Vagina (tissue), 2 donors: ENCODE measurements around the gene SNRK. TPM values are rescaled to one million over a fixed set of nuclear protein-coding genes. Genes with fewer than 3 reads are reported as not detected.

ENCODE experiments used
- DNase-seq, 2 donors: peaks; one replicate each; pipeline ENCODE4 v3.0.0-alpha.2; 2017; ENCODE audit errors: extremely low spot score in 2 of 2
- H3K27ac ChIP-seq: fragments of 200-600 bp; sonication (generic); one replicate; pipeline ENCODE4 v1.5.1; 2019
- H3K27me3 ChIP-seq: fragments of 200-600 bp; sonication (generic); one replicate; pipeline ENCODE4 v1.5.1; 2019
- H3K36me3 ChIP-seq, 2 donors: fragments of 200-600 bp; sonication (generic); one replicate each; pipeline ENCODE4 v1.5.1; 2017 to 2019
- H3K4me1 ChIP-seq: fragments of 200-600 bp; sonication (generic); one replicate; pipeline ENCODE4 v1.5.1; 2019
- H3K4me3 ChIP-seq, 2 donors: fragments of 200-600 bp; sonication (generic); 1 replicate in 1 of 2; 2 replicates in 1 of 2; pipeline ENCODE4 v1.5.1; 2016 to 2019
- H3K9me3 ChIP-seq: fragments of 200-600 bp; sonication (generic); one replicate; pipeline ENCODE4 v1.5.1; 2019
- POLR2A ChIP-seq, 2 donors: fragments of 450-650 bp; IDR thresholded peaks; one replicate each; pipeline ENCODE4 v1.6.1; 2017; ENCODE audit warnings: antibody characterized with exemption in 2 of 2, mild to moderate bottlenecking in 2 of 2, moderate library complexity in 2 of 2
- POLR2AphosphoS5 ChIP-seq, 2 donors: sonication (generic); formaldehyde crosslinking; IDR thresholded peaks; one replicate each; pipeline ENCODE4 v1.9.0; 2017; ENCODE audit warnings: antibody characterized with exemption in 2 of 2, mild to moderate bottlenecking in 2 of 2, low read depth in 1 of 2; ENCODE audit not compliant: insufficient read depth in 1 of 2
- intact Hi-C: fragments of 100-400 bp; cut with DNase I; formaldehyde crosslinking; loops from one replicate; pipeline ENCODE4 v1.15.1; 2023
- total RNA-seq: library from RNA; depleted of rRNA; stranded (reverse); fragments of >200 nt; gene quantifications from one replicate; pipeline ENCODE4 v1.2.3, GENCODE V29; 2016
- TF ChIP-seq, protein P1 (sequence below), 3 experiments: fragments of 450-650 bp in 2 of 3; fragments of 200-600 bp in 1 of 3; sonication (generic) in 1 of 3; IDR thresholded peaks; one replicate each; pipeline ENCODE4 v1.5.1; 2017 to 2019; ENCODE audit warnings: antibody characterized with exemption in 3 of 3, mild to moderate bottlenecking in 2 of 3, moderate library complexity in 2 of 3

Gene SNRK
- total RNA-seq, 1 donor from 2014 or later, result 97.0 TPM

DNA sequence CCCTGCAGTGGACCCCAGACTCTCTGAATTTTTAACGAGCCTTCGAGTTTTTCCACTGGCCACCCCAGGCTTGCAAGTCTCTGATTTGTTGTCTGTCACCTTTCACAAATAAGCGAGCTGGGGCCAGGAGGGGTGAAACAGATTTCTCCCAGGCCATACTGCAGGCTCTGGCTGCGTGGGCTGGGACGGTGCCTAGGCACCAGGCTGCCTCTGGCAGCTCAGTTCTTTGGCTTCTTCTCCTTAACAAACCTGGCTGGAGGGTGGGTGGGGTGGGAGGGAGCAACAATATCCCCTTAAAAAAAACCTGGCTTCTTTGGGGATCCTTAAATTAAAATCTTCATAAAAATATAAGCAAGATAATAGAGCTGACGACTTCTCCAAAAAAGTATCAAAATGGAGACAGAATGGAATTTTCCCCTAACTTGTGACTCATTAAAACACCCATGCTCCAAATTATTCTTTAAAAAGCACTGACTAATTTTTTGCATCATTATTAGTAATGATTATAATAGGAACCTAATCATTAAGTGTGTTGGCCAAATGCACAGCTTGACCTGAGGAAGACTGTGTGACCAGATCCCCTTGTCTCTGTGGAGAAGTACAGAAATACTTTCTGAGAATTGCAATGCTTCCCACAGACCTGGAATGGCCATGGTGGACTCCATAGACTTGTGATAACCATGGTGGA lies 84.1 kb downstream of the SNRK start:
- intact Hi-C loops, result no loop called here
- Histone ChIP-seq H3K9me3 (no peaks in the 10 kb centered on the region), H3K4me3 (no peak overlapping the region), H3K4me1 (peaks cover 16% of the 10 kb centered on the region), H3K36me3 (no peaks in the 10 kb centered on the region), H3K27ac (no peak overlapping the region), H3K27me3 (no peaks in the 10 kb centered on the region)
- TF ChIP-seq POLR2AphosphoS5 (IDR thresholded peaks at IDR 0.05; ENCODE audit: insufficient read depth in 1 of 2, low read depth in 1 of 2) (no peak), POLR2A (IDR thresholded peaks at IDR 0.05) (no peak)
- TF ChIP-seq, protein P1, sequence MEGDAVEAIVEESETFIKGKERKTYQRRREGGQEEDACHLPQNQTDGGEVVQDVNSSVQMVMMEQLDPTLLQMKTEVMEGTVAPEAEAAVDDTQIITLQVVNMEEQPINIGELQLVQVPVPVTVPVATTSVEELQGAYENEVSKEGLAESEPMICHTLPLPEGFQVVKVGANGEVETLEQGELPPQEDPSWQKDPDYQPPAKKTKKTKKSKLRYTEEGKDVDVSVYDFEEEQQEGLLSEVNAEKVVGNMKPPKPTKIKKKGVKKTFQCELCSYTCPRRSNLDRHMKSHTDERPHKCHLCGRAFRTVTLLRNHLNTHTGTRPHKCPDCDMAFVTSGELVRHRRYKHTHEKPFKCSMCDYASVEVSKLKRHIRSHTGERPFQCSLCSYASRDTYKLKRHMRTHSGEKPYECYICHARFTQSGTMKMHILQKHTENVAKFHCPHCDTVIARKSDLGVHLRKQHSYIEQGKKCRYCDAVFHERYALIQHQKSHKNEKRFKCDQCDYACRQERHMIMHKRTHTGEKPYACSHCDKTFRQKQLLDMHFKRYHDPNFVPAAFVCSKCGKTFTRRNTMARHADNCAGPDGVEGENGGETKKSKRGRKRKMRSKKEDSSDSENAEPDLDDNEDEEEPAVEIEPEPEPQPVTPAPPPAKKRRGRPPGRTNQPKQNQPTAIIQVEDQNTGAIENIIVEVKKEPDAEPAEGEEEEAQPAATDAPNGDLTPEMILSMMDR (IDR thresholded peaks at IDR 0.05), result no peak
- no peak for DNase-seq

DNA sequence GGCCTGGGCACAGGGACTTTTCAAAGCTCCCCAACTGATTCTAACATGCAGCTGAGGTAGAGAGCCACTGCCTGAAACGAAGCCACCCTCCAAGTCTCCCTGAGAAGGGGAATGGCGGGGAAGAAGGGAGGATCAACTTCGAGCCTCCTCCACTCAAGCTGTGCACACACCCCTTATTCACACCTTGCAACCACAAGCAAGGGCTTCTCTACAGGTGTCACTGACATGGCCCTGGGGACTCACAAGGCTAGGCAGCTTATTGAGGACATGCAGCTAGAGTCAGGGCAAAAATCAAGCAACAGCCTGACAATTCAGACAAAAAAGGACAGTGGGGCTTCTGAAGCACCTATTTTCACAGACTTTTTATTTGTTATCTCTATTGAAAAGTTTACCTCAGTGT lies 85.2 kb downstream of the SNRK start:
- H3K9me3 ChIP-seq, result no peaks in the 10 kb centered on the region
- H3K27me3 ChIP-seq, result no peaks in the 10 kb centered on the region
- no peak overlapping the region for H3K4me3 ChIP-seq
- DNase-seq, result no peak
- intact Hi-C loops, result no loop called here
- H3K27ac ChIP-seq, result no peak overlapping the region
- TF ChIP-seq POLR2A (IDR thresholded peaks at IDR 0.05), result no peak
- TF ChIP-seq, protein P1 (IDR thresholded peaks at IDR 0.05), result no peak
- no peak for TF ChIP-seq POLR2AphosphoS5 (IDR thresholded peaks at IDR 0.05; ENCODE audit: insufficient read depth in 1 of 2, low read depth in 1 of 2)
- peaks cover 8% of the 10 kb centered on the region for H3K4me1 ChIP-seq
- no peaks in the 10 kb centered on the region for H3K36me3 ChIP-seq

DNA sequence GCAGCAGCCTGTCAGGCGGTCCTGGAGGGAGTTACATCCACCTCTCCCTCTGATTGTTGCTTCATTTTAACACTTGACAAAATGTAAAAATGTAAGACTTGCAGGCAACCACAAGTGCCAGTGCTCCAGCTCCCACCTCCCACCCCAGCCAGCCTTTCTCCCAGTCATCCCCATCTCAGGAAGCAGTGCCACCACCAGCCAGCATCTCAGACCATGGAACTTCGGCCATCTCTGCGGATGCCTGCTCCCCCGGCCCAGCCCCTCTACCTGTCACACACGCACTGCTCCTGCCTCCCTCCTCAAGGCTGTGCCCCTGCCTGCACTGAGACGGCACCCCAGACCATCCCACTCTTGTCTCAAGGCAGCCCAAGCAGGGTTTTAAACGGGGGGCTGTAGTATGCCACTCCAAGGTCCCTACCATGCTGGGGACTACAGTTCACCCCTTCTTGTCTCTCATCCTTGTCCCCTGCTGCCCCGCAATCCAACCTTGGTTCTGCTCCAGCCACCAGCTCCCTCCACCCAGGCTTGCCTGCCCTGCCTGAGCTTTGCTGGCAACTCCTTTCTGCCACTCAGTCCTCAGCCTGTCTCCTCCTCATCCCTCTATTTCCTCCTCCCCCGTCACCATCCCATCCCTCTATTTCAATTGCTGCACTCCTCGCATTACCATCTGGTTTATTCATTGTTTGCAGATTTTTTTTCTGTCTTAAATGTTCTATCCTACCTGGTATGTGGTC lies 85.8 kb downstream of the SNRK start:
- no peak for DNase-seq
- TF ChIP-seq, protein P1 (IDR thresholded peaks at IDR 0.05), result no peak
- TF ChIP-seq POLR2AphosphoS5 (IDR thresholded peaks at IDR 0.05; ENCODE audit: insufficient read depth in 1 of 2, low read depth in 1 of 2) (no peak), POLR2A (IDR thresholded peaks at IDR 0.05) (no peak)
- peaks cover under 1% of the 10 kb centered on the region for H3K4me1 ChIP-seq
- H3K36me3 ChIP-seq, result no peaks in the 10 kb centered on the region
- no peak overlapping the region for H3K27ac ChIP-seq
- no peaks in the 10 kb centered on the region for H3K27me3 ChIP-seq
- intact Hi-C loops, result no loop called here
- no peaks in the 10 kb centered on the region for H3K9me3 ChIP-seq
- H3K4me3 ChIP-seq, result no peak overlapping the region

GRCh38 chr3:43372809-43373559 lies 86.6 kb downstream of the SNRK start:
- H3K36me3 ChIP-seq, result no peaks in the 10 kb centered on the region
- no peak overlapping the region for H3K4me3 ChIP-seq
- intact Hi-C loops, result no loop called here
- no peaks in the 10 kb centered on the region for H3K4me1 ChIP-seq
- no peak for DNase-seq
- H3K27me3 ChIP-seq, result no peaks in the 10 kb centered on the region
- H3K9me3 ChIP-seq, result no peaks in the 10 kb centered on the region
- TF ChIP-seq POLR2AphosphoS5 (IDR thresholded peaks at IDR 0.05; ENCODE audit: insufficient read depth in 1 of 2, low read depth in 1 of 2), result no peak
- TF ChIP-seq POLR2A (IDR thresholded peaks at IDR 0.05), result no peak
- TF ChIP-seq, protein P1 (IDR thresholded peaks at IDR 0.05), result no peak
- no peak overlapping the region for H3K27ac ChIP-seq
